ENCODE results near the gene SGSM2.

DNA sequence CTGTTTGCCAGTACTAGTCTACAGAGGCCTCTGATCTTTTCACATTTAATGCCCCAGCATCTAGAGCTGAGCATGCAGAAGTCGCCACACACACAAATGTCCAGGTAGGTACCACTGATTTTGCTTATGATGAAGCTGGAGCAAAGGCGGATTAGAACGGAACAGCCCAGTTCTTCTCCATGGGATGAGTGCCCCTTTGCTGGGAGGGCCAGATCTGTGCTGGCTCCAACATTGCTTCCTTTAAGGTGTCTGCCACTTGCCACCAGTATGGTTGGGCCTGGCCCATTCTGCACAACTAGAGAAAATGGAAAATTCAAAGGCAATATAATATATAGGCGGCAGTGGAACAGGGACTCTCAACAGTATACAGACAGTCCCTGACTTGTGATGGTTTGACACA lies 65.7 kb downstream of the SGSM2 start:
- TF ChIP-seq, protein P1, sequence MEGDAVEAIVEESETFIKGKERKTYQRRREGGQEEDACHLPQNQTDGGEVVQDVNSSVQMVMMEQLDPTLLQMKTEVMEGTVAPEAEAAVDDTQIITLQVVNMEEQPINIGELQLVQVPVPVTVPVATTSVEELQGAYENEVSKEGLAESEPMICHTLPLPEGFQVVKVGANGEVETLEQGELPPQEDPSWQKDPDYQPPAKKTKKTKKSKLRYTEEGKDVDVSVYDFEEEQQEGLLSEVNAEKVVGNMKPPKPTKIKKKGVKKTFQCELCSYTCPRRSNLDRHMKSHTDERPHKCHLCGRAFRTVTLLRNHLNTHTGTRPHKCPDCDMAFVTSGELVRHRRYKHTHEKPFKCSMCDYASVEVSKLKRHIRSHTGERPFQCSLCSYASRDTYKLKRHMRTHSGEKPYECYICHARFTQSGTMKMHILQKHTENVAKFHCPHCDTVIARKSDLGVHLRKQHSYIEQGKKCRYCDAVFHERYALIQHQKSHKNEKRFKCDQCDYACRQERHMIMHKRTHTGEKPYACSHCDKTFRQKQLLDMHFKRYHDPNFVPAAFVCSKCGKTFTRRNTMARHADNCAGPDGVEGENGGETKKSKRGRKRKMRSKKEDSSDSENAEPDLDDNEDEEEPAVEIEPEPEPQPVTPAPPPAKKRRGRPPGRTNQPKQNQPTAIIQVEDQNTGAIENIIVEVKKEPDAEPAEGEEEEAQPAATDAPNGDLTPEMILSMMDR (IDR thresholded peaks at IDR 0.05): no peak
- TF ChIP-seq POLR2A (IDR thresholded peaks at IDR 0.05): no peak
- TF ChIP-seq EP300 (IDR thresholded peaks at IDR 0.05): no peak
